OCI-LY1 (cell line): ENCODE results near the gene PIP4K2B.

Experiments
- H2AFZ ChIP-seq: fragments of 200-600 bp; sonication (generic), shearing (Covaris generic); 2 replicates; pipeline ENCODE4 v1.6.0; 2014; ENCODE audit warnings: antibody characterized with exemption, mild to moderate bottlenecking, low read length
- H3F3A ChIP-seq: fragments of 200-600 bp; sonication (generic), shearing (Covaris generic); 2 replicates; pipeline ENCODE4 v1.6.0; 2014; ENCODE audit warnings: mild to moderate bottlenecking, antibody characterized with exemption, low read length, moderate library complexity; ENCODE audit not compliant: insufficient read depth
- H3K27ac ChIP-seq: fragments of 200-600 bp; sonication (generic); 2 replicates; pipeline ENCODE4 v1.5.1; 2014; ENCODE audit warnings: low read length, mixed run types, mild to moderate bottlenecking, low read depth; ENCODE audit not compliant: poor library complexity, severe bottlenecking
- H3K27me3 ChIP-seq: fragments of 200-600 bp; sonication (generic); 2 replicates; pipeline ENCODE4 v1.6.0; 2014; ENCODE audit warnings: antibody characterized with exemption, mild to moderate bottlenecking, low read length, moderate library complexity; ENCODE audit not compliant: insufficient read depth
- H3K36me3 ChIP-seq: fragments of 200-600 bp; sonication (generic); 2 replicates; pipeline ENCODE4 v1.6.1; 2014; ENCODE audit warnings: mild to moderate bottlenecking, antibody characterized with exemption, low read length, moderate library complexity, mixed read lengths; ENCODE audit not compliant: insufficient read depth
- H3K4me1 ChIP-seq: fragments of 200-600 bp; sonication (generic); 2 replicates; pipeline ENCODE4 v1.5.1; 2014; ENCODE audit warnings: mild to moderate bottlenecking, low read length, moderate library complexity; ENCODE audit not compliant: insufficient read depth, severe bottlenecking
- H3K4me2 ChIP-seq: fragments of 200-600 bp; sonication (generic), shearing (Covaris generic); 2 replicates; pipeline ENCODE4 v1.6.1; 2014; ENCODE audit warnings: low read length
- H3K4me3 ChIP-seq: fragments of 200-600 bp; sonication (generic); 2 replicates; pipeline ENCODE4 v1.5.1; 2014; ENCODE audit warnings: low read length, low read depth, mild to moderate bottlenecking, mixed read lengths; ENCODE audit not compliant: poor library complexity, severe bottlenecking
- H3K79me2 ChIP-seq: fragments of 200-600 bp; shearing (Covaris generic); 2 replicates; pipeline ENCODE4 v1.6.1; 2016; ENCODE audit warnings: mixed run types, low read length, mixed read lengths; ENCODE audit not compliant: insufficient read depth
- H3K9ac ChIP-seq: fragments of 200-600 bp; sonication (generic), shearing (Covaris generic); 2 replicates; pipeline ENCODE4 v1.6.1; 2014; ENCODE audit warnings: mild to moderate bottlenecking, low read length, mixed read lengths
- H3K9me2 ChIP-seq: fragments of 200-600 bp; sonication (generic), shearing (Covaris generic); 2 replicates; pipeline ENCODE4 v1.6.1; 2014; ENCODE audit warnings: low read depth, mild to moderate bottlenecking, low read length, mixed read lengths
- H3K9me3 ChIP-seq: fragments of 200-600 bp; shearing (Covaris generic); 2 replicates; pipeline ENCODE4 v1.6.1; 2014; ENCODE audit warnings: low read length, mixed read lengths
- H4K20me1 ChIP-seq: fragments of 200-600 bp; sonication (generic), shearing (Covaris generic); 2 replicates; pipeline ENCODE4 v1.6.0; 2016; ENCODE audit warnings: mild to moderate bottlenecking, low read length; ENCODE audit not compliant: insufficient read depth
- EZH2 ChIP-seq: fragments of 200-600 bp; sonication (generic), shearing (Covaris generic); IDR thresholded peaks from 2 replicates; pipeline ENCODE4 v1.8.0; 2017; ENCODE audit warnings: borderline replicate concordance, mixed run types, mild to moderate bottlenecking, antibody characterized with exemption, low read length, moderate library complexity, mixed read lengths
- TF ChIP-seq, protein P1 (sequence below): fragments of 200-600 bp; sonication (generic), shearing (Covaris generic); IDR thresholded peaks from 2 replicates; pipeline ENCODE4 v1.5.1; 2017; ENCODE audit warnings: mild to moderate bottlenecking, antibody characterized with exemption, low read length, moderate library complexity, mixed read lengths

The PIP4K2B gene

DNA sequence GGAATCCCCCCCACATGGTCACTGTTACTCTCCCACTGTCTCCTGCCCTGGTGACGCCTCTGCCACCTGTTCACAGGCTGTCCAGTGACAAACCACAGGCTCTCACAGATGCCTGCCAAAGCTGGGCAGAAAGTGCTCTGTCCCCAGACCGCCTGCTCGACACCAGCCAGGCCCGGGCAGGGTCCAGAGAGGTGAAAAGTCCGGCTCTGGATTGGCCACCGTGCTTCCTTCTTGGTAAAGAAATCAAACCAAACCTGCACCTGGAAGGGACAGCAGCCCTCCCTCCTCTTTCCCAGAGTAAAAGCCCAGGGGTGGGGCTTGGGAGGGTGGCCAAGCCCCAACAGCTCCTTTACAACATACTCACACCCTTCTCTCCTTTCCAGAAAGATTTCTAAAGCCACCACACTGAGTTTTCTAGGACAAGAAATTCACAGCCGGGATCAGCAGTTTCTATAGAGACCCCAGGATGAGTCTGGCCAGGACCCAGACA is 57.4 kb downstream of the PIP4K2B start:
- TF ChIP-seq EZH2 = no peak
- TF ChIP-seq, protein P1, sequence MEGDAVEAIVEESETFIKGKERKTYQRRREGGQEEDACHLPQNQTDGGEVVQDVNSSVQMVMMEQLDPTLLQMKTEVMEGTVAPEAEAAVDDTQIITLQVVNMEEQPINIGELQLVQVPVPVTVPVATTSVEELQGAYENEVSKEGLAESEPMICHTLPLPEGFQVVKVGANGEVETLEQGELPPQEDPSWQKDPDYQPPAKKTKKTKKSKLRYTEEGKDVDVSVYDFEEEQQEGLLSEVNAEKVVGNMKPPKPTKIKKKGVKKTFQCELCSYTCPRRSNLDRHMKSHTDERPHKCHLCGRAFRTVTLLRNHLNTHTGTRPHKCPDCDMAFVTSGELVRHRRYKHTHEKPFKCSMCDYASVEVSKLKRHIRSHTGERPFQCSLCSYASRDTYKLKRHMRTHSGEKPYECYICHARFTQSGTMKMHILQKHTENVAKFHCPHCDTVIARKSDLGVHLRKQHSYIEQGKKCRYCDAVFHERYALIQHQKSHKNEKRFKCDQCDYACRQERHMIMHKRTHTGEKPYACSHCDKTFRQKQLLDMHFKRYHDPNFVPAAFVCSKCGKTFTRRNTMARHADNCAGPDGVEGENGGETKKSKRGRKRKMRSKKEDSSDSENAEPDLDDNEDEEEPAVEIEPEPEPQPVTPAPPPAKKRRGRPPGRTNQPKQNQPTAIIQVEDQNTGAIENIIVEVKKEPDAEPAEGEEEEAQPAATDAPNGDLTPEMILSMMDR = no peak
- H3K9ac ChIP-seq = no peak overlapping the region
- peaks cover 7% of the 10 kb centered on the region; the same call in 1 of the 2 replicates for H3K27me3 ChIP-seq
- H3K4me3 ChIP-seq = no peak overlapping the region
- H3K79me2 ChIP-seq = no peaks in the 10 kb centered on the region
- no peak overlapping the region for H3K27ac ChIP-seq
- no peak overlapping the region for H2AFZ ChIP-seq
- no peaks in the 10 kb centered on the region for H3F3A ChIP-seq
- H4K20me1 ChIP-seq = no peaks in the 10 kb centered on the region
- H3K4me2 ChIP-seq = no peak overlapping the region
- no peaks in the 10 kb centered on the region for H3K36me3 ChIP-seq
- H3K4me1 ChIP-seq = peaks cover 26% of the 10 kb centered on the region
- H3K9me3 ChIP-seq = no peaks in the 10 kb centered on the region
- no peaks in the 10 kb centered on the region for H3K9me2 ChIP-seq

DNA sequence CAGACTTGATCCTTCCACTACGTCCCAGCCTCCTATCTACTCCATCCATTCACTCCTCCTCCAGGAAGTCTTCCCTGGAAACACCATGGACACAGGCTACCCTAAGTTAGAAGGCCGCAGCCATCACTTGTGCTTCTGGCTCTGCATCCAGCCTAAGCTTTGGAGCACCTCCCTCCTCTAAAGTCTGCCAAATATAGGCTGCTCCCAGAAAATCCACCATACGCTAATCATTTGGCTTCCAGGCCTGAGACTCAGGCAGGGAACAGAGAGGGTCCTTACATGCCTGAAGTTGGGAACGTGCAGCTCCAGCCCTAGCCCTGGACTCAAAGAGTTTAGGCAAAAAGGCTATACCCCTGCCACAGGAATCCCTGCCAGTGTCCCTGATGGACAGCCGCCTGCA is 57.9 kb downstream of the PIP4K2B start:
- Histone ChIP-seq H3K9ac (no peak overlapping the region), H4K20me1 (no peaks in the 10 kb centered on the region), H3K9me3 (no peaks in the 10 kb centered on the region), H3K4me2 (no peak overlapping the region), H3K4me1 (peaks cover 21% of the 10 kb centered on the region), H3K36me3 (no peaks in the 10 kb centered on the region), H3K9me2 (no peaks in the 10 kb centered on the region), H3K27ac (no peak overlapping the region), H3K27me3 (peaks cover 7% of the 10 kb centered on the region; the same call in 1 of the 2 replicates), H3K79me2 (no peaks in the 10 kb centered on the region), H3F3A (no peaks in the 10 kb centered on the region), H2AFZ (no peak overlapping the region), H3K4me3 (no peak overlapping the region)
- TF ChIP-seq, protein P1 = no peak
- no peak for TF ChIP-seq EZH2

DNA sequence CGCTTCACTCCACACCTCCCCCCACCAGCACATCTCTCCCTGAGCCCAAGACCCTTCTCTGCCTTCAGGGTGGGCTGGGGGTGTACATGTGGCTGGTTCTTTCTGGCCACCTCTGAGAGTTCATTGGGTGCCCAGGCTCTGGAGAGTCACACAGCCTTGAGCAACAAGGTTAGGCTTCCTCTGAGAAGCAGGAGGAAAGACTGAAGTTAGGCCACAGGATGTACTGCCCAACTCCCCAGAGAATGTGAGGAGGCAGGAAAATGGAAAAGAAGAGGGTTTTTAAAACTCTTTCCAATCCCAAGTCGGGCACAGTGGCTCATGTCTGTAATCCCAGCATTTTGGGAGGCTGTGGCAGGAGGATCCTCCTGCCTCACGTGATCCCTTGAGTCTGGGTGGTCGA is 58.5 kb downstream of the PIP4K2B start:
- H3K4me2 ChIP-seq = no peak overlapping the region
- H3K27ac ChIP-seq = no peak overlapping the region
- H3K4me1 ChIP-seq = peaks cover 15% of the 10 kb centered on the region
- no peaks in the 10 kb centered on the region for H3K9me3 ChIP-seq
- no peaks in the 10 kb centered on the region for H3F3A ChIP-seq
- H3K79me2 ChIP-seq = no peaks in the 10 kb centered on the region
- peaks cover 9% of the 10 kb centered on the region; the same call in 1 of the 2 replicates for H3K27me3 ChIP-seq
- no peaks in the 10 kb centered on the region for H4K20me1 ChIP-seq
- H3K4me3 ChIP-seq = no peak overlapping the region
- H3K9me2 ChIP-seq = no peaks in the 10 kb centered on the region
- H3K9ac ChIP-seq = no peak overlapping the region
- no peak overlapping the region for H2AFZ ChIP-seq
- TF ChIP-seq EZH2 = no peak
- TF ChIP-seq, protein P1 = no peak
- no peaks in the 10 kb centered on the region for H3K36me3 ChIP-seq
